Heart left ventricle (tissue), 13 donors: Measurements from ENCODE around the gene TGFBR3.

Source experiments
- CTCF ChIP-seq, 12 donors: fragments of 200-600 bp; sonication (generic) in 4 of 12; IDR thresholded peaks; one replicate each; pipeline versions ENCODE4 v1.5.0 to v1.8.0; 2018 to 2022; ENCODE audit warnings: antibody characterized with exemption in 12 of 12, mild to moderate bottlenecking in 5 of 12
- POLR2A ChIP-seq, 2 donors: fragments of 450-650 bp; IDR thresholded peaks; one replicate each; pipeline ENCODE4 v1.6.1; 2017; ENCODE audit warnings: antibody characterized with exemption in 2 of 2, mild to moderate bottlenecking in 2 of 2, moderate library complexity in 2 of 2
- donor health status: ischemic (EF 13 %, LVEDD 7.1; RV severe dilation, severe dysfunction).
- donor health status: DM: no; HTN: yes; CAD: no.
- donor health status: DM: no; HTN: no; CAD: no.
- donor health status: ischemic (EF 25% LVEDD 6.9; RV normal size, moderate dysfunction).
- donor health status: ischemic (EF 25% LVEDD 5.7; RV mildly dilated, moderate dysfunction).
- donor health status: ischemic (EF 35%, LVEDD 5.7; RV mildly dilated, moderate dysfunction).
- donor health status: nonischemic (EF 11% LVEDD 7.7; RV severe dilation, severe dysfunction).
- donor health status: DM: yes; HTN: yes; CAD: no.
- donor health status: PGD.
- donor health status: ischemic (EF 29% LVEDD 5.4; RV normal size, mild dysfunction).
- donor health status: nonischemic (EF 23%, LVEDD 6.1; RV moderate dilation, normal function).

GRCh38 chr1:91928026-91928425 lies 42.1 kb upstream of the TGFBR3 start:
- TF ChIP-seq CTCF (IDR thresholded peaks at IDR 0.05), result no peak
- TF ChIP-seq POLR2A (IDR thresholded peaks at IDR 0.05), result no peak
